T follicular helper cell (primary cell): Measurements from ENCODE around the gene FAAP24.
"Not testable (repeated sequence)": the region's sequence is repeated elsewhere in the genome, so short reads cannot be mapped to it uniquely, and the experiment has no call there.

Experiments
- DNase-seq: peaks from one replicate; pipeline ENCODE4 v3.0.0-alpha.2; 2020; ENCODE audit warnings: low read depth

FAAP24 gene

GRCh38 chr19:32998722-32999121, 26.7 kb downstream of the FAAP24 start:
- DNase-seq, result no peak

DNA sequence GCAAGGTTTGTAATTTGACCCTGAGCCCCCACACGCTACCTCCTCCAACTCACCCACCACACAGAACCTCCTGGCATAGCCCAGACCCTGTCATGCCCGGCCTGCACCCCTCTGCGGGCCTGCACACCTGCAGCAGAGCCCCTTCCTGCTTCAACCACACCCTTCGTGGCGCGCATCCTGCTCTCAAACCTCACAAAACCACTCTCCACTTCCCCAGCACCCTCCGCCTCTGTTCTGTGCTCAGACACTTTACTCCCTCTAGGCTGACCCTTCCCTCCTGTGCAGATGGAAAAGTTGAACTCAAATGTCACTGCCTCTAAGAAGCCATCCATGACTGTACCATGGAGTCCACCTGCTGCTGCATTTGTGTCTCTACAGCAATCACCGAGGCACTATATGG, 28.5 kb downstream of the FAAP24 start:
- DNase-seq, result no peak

DNA sequence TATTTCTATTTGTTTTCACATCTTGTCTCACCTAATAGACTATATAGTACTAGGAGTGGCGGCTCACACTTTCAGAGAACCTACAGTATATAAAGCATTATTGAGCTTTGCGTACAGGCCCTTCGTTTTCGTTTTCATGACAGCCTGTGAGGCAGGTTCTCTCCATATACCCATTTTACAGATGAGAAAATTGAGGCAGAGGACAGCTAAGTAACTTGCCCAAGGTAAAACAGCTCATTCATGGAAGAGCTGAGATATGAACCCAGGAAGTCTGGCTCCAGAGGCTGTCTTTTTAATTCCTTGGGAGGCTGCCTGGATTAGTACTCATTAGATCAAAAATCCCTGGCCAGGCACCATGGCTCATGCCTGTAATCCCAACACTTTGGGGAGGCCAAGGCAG, 28.9 kb downstream of the FAAP24 start:
- DNase-seq, result no peak

DNA sequence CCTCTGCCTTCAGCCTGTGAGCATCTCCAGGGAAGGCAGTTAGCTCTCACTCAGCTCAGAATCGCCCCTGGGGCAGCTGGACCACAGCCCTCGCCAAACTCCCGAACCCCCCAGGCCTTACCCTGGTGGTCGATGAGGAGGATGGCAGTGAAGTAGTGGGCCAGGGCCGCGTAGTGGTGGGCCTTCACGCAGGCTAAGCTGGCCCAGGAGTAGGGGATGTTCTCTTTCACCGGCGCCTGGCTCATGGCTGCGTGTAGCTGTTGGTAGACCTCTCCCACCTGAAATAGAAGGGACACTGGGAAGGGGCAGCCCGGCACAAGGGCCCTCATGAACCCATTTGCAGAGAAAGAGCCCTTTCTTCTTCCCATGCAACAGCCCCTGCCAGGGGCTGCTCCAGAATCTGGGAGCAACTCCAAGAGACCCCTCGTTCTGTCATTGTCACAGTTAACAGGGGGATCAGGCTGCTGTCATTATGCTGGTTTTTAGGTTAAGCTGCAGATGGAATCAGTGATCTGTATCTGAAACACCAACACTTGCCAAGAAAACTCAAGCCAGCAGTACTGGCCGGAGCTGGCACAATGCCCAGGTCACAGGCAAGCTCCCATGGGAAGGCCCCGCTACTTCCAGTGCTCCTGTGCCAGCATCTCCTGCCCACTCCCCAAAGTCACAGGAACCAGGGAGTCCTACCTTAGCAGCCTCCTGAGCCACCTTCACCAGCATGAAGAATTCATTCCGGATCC, 30.3 kb downstream of the FAAP24 start:
- not testable (repeated sequence) for DNase-seq

DNA sequence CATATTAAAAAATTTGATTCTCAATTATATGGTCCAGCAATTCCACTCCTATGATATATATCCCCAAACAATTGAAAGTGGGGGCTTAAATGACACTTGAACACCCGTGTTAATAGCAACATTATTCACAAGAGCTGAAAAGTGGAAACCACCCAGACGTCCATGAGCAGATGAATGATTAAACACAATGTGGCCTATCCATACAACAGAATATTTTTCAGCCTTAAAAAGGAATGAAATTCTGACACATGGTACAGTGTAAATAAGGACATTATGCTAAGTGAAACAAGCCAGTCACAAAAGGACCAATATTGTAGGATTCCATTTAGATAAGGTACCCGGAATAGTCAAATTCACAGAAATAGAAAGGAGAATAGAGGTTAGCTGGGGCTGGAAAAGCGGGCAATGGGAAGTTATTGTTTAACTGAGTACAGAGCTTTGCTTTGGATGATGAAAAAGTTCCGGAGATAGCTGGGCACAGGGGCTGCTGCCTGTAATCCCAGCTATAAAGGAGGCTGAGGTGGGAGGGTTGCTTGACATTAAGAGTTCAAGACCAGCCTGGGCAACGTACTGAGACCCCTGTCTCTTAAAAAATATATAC, 31.5 kb downstream of the FAAP24 start:
- not testable (repeated sequence) for DNase-seq

DNA sequence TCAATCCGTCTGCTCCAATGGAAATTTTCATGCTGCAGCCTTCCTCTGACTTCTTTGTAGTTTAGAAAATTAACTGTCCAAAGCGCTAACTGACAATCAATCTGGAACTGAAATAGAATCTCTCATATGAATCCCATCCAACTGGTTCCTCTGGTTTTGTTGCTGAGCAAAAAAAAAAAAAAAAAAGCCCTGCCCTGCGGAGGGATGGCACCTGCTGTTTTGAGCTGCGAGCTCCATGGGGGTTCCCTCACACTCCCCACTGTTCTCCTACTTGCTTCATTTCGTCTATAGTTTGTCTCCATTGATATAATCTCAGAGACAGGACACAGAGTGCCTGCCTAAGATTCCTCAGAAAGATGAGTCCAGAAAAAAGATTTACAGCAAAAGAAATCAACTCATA, 33.4 kb downstream of the FAAP24 start:
- DNase-seq, result no peak

DNA sequence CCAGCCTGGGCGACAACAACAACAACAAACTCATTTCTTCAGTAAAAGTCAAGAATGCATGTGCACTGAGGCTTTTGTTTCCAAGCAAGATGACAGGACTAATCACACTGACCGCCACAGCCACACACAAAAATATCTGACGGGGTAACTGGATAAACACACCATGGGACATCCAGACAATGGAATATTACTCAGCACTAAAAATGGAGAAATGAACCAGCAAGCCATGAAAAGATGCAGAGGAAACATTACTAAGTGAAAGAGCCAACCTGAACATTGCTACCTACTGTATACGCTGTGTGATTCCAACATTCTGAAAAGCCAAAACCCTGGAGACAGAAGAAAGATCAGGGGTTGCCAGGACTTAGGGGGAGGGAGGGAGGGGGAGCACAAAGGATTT, 36.7 kb downstream of the FAAP24 start:
- no peak for DNase-seq

- not testable (repeated sequence) for DNase-seq
These were observed 38.8 kb downstream of the FAAP24 start for GRCh38 chr19:33010891-33011290.

DNA sequence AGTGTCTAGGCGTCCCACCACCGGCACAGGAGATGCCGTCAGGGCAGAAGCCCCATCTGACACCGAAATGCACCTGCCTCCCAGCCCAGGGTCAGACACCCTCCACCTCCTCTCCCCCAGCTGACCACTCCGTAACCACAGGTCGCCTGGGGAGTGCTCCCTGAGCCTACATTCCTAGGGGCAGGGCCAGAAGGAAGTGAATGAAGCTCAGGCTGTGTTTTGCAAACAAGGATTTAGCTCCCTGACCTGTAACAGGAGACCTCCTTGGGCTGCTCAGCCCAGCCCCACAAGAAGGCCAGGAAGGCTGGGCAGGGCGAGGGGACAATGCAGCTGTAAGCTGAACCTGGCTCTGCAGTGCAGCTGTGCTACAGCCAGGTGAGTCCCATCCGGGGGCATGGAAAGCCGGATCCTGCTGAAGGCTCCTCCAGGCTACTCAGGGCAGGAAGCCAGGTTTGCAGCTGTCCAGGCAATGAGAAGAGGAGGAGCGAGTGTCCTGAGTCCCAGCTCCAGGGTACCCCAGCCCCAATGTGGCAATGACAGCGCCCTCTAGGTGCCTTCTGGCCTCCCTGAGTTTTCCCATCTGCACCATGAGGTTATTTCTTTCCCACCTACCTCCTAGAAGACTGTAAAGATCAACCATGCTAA, 50.6 kb downstream of the FAAP24 start:
- DNase-seq, result no peak

GRCh38 chr19:33024398-33024797, 52.4 kb downstream of the FAAP24 start:
- DNase-seq, result no peak

DNA sequence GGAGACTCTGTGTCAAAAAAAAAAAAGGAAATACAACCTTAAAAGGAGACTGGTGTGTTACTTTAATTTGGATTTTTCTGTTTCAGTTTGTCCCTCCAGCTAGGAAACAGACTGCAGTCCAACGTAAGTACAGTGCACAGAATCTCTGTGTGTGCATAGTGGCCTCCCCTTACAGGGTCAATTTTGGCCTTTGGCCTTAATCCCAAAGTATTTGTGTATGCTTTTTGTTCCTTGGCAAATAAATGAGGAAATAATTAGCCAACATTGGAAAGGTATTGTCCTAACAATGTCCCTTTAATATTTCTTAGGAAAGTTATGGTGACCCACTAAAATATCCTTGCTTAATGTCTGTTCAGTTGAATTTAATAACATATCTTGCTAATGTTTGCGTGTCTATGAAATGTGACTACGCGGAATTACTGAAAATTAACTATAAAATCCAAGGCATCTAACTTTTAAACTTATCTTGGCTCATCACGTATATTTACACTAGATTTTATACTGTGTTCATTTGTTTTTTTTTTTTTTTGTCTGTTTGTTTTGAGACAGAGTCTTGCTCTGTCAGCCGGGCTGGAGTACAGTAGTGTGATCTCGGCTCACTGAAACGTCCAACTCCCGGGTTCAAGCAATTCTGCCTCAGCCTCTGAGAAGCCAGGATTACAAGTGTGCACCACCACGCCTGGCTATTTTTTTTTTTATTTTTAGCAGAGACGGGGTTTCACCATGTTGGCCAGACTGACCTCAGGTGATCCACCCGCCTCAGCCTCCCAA, 53.6 kb downstream of the FAAP24 start:
- DNase-seq, result not testable (repeated sequence)

DNA sequence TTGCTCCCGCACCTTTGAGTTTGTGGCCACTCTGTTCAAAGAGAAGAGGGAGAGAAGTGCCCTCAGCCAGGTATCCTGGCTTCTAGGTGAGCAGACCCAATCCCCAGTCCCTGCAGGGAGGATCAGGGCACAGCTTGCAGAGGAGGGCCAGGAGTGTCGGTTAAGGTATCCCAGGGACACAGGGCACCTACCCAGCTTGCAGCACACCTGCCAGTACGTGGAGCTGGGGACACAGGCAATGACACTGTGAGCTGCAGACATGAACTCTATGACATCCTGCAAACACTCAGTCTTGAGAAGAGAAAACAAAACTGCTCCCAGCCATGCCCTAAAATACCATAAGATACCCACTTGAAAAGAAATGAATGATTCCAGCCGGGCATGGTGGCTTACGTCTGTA, 54.6 kb downstream of the FAAP24 start:
- DNase-seq, result not testable (repeated sequence)
